K562 (cell line): ENCODE measurements around the gene OSBPL3. TPM values are rescaled to one million over a fixed set of nuclear protein-coding genes. Genes with fewer than 3 reads are reported as not detected.

ENCODE experiments used
- ATF6 ChIP-seq: sonication (generic); formaldehyde crosslinking; IDR thresholded peaks from 2 replicates; pipeline ENCODE4 v1.4.0; 2020; ENCODE audit warnings: mild to moderate bottlenecking, missing genetic modification reagents
- BHLHE40 ChIP-seq: IDR thresholded peaks from 2 replicates; pipeline ENCODE4 v1.6.1; 2011; ENCODE audit warnings: low read length, improper control_type of control experiment
- CBFA2T2 ChIP-seq: fragments of 450-650 bp; conservative IDR thresholded peaks from 2 replicates; pipeline ENCODE4 v1.6.1; 2017; ENCODE audit warnings: mild to moderate bottlenecking
- CBX1 ChIP-seq: sonication (generic); IDR thresholded peaks from 2 replicates; pipeline ENCODE4 v1.6.1; 2016; ENCODE audit warnings: antibody characterized with exemption, low read depth, mild to moderate bottlenecking
- COPS2 ChIP-seq: fragments of 450-650 bp; conservative IDR thresholded peaks from 2 replicates; pipeline ENCODE4 v1.6.1; 2016; ENCODE audit warnings: mild to moderate bottlenecking, moderate library complexity
- DACH1 ChIP-seq: fragments of 450-650 bp; IDR thresholded peaks from 2 replicates; pipeline ENCODE4 v1.6.1; 2018; ENCODE audit not compliant: partially characterized antibody
- EWSR1 ChIP-seq: fragments of 450-650 bp; IDR thresholded peaks from 2 replicates; pipeline ENCODE4 v1.6.1; 2018; ENCODE audit warnings: borderline replicate concordance, mild to moderate bottlenecking, low read depth, moderate library complexity; ENCODE audit not compliant: partially characterized antibody
- FOXA1 ChIP-seq: fragments of 450-650 bp; IDR thresholded peaks from 2 replicates; pipeline ENCODE4 v1.6.1; 2016; ENCODE audit warnings: mild to moderate bottlenecking, borderline replicate concordance
- FOXJ3 ChIP-seq: sonication (generic); formaldehyde crosslinking; IDR thresholded peaks from 2 replicates; pipeline ENCODE4 v1.4.0; 2020; ENCODE audit warnings: mild to moderate bottlenecking, missing genetic modification reagents
- JUND ChIP-seq, 2 experiments: IDR thresholded peaks; 2 replicates in 1 of 2; 3 replicates in 1 of 2; pipeline ENCODE4 v1.6.1; 2011; ENCODE audit warnings: borderline replicate concordance in 2 of 2, low read depth in 2 of 2, low read length in 2 of 2, improper control_type of control experiment in 1 of 2, missing biosample characterization in 1 of 2, missing genetic modification characterization in 1 of 2, missing genetic modification reagents in 1 of 2
- KAT2B ChIP-seq: IDR thresholded peaks from one replicate; pipeline ENCODE4 v1.6.1; 2012; ENCODE audit warnings: low read depth, mild to moderate bottlenecking, control low read depth, inconsistent platforms, low read length, moderate library complexity
- KAT8 ChIP-seq: fragments of 450-650 bp; IDR thresholded peaks from 2 replicates; pipeline ENCODE4 v1.6.1; 2016; ENCODE audit warnings: low read depth, mild to moderate bottlenecking
- KDM1A ChIP-seq, 2 experiments: fragments of 450-650 bp; IDR thresholded peaks; 2 replicates each; pipeline ENCODE4 v1.6.1; 2016; ENCODE audit warnings: mild to moderate bottlenecking in 2 of 2
- MEF2D ChIP-seq: conservative IDR thresholded peaks from 2 replicates; pipeline ENCODE4 v1.6.1; 2016; ENCODE audit warnings: low read depth, missing genetic modification characterization, missing compliant biosample characterization
- MTA3 ChIP-seq: fragments of 450-650 bp; formaldehyde crosslinking; IDR thresholded peaks from 2 replicates; pipeline ENCODE4 v1.6.1; 2017; ENCODE audit warnings: mild to moderate bottlenecking, borderline replicate concordance
- NR4A1 ChIP-seq, 2 experiments: fragments of 250-450 bp in 1 of 2; fragments of 450-650 bp in 1 of 2; sonication (Bioruptor Pico) in 1 of 2; IDR thresholded peaks; 2 replicates each; pipeline versions ENCODE4 v1.4.0 to v1.6.1; 2016 to 2020; ENCODE audit warnings: mild to moderate bottlenecking in 2 of 2, missing compliant biosample characterization in 1 of 2, missing genetic modification characterization in 1 of 2, moderate library complexity in 1 of 2
- PHTF2 ChIP-seq: fragments of 250-450 bp; sonication (Bioruptor Pico); IDR thresholded peaks from 2 replicates; pipeline ENCODE4 v1.5.0; 2021; ENCODE audit warnings: mild to moderate bottlenecking
- RBM15 ChIP-seq: fragments of 200-400 bp; formaldehyde crosslinking; IDR thresholded peaks from 2 replicates; pipeline ENCODE4 v1.6.1; 2018; ENCODE audit warnings: mild to moderate bottlenecking, low read length, moderate library complexity; ENCODE audit not compliant: insufficient read depth
- RBM25 ChIP-seq: fragments of 200-400 bp; formaldehyde crosslinking; IDR thresholded peaks from 2 replicates; pipeline ENCODE4 v1.6.1; 2018; ENCODE audit warnings: low read length, low read depth, moderate library complexity; ENCODE audit not compliant: severe bottlenecking
- SRSF3 ChIP-seq: fragments of 200-400 bp; formaldehyde crosslinking; IDR thresholded peaks from 2 replicates; pipeline ENCODE4 v1.6.1; 2016; ENCODE audit warnings: mild to moderate bottlenecking, low read length, moderate library complexity; ENCODE audit not compliant: insufficient read depth
- TCF7 ChIP-seq: sonication (generic); IDR thresholded peaks from 2 replicates; pipeline ENCODE4 v1.6.1; 2016; ENCODE audit warnings: antibody characterized with exemption, borderline replicate concordance
- TCFL5 ChIP-seq: fragments of 250-450 bp; sonication (Bioruptor Pico); conservative IDR thresholded peaks from 2 replicates; pipeline ENCODE4 v1.6.1; 2021; ENCODE audit warnings: mild to moderate bottlenecking, moderate library complexity, matching md5 sums
- TOE1 ChIP-seq, 2 experiments: fragments of 450-650 bp in 1 of 2; sonication (generic) in 1 of 2; formaldehyde crosslinking in 1 of 2; IDR thresholded peaks; 2 replicates each; pipeline versions ENCODE4 v1.7.1 to v1.8.0; 2016 to 2022; ENCODE audit warnings: borderline replicate concordance in 2 of 2, mild to moderate bottlenecking in 2 of 2, antibody characterized with exemption in 1 of 2, inconsistent platforms in 1 of 2, low read depth in 1 of 2, missing genetic modification reagents in 1 of 2, moderate library complexity in 1 of 2
- ZNF280B ChIP-seq: fragments of 250-450 bp; sonication (Bioruptor Pico); IDR thresholded peaks from 2 replicates; pipeline ENCODE4 v1.5.1; 2021; ENCODE audit warnings: mild to moderate bottlenecking
- ZNF699 ChIP-seq: fragments of 250-450 bp; sonication (Bioruptor Pico); IDR thresholded peaks from 2 replicates; pipeline ENCODE4 v1.8.0; 2021; ENCODE audit warnings: mild to moderate bottlenecking, moderate library complexity; ENCODE audit not compliant: insufficient replicate concordance
- polyA plus RNA-seq, 8 experiments: library from polyadenylated mRNA; depleted of rRNA in 4 of 8; stranded (reverse) in 5 of 8; unstranded in 3 of 8; fragments of >200 nt; fragmentation: Nextera tagmentation in 2 of 8; fragmentation: Illumina TruSeq in 1 of 8; extraction: Ambion mirVana in 2 of 8; extraction: Trizol in 1 of 8; gene quantifications; 2 replicates each; pipeline versions ENCODE4 v1.2.1 to v1.2.3, GENCODE V29; 2011 to 2014; ENCODE audit warnings: inconsistent platforms in 1 of 8, missing spikeins in 1 of 8
- total RNA-seq, 7 experiments: library from RNA; depleted of rRNA in 6 of 7; stranded (reverse); fragments of >200 nt in 6 of 7; fragmentation: Illumina TruSeq in 2 of 7; extraction: Trizol in 2 of 7; gene quantifications; 2 replicates each; pipeline versions ENCODE4 v1.2.1 to v1.2.3, GENCODE V29; 2011 to 2021; ENCODE audit warnings: low replicate concordance in 1 of 7

Gene OSBPL3
- total and polyA plus RNA-seq, 9 of the 15 experiments (the other 6 are each of a cell fraction or from before 2014, with no cell fraction given), result 4.8 to 37.2 (median 26.5) TPM

- TF ChIP-seq ZNF699 (CRISPR knock-in tag), result no peak
- TF ChIP-seq NR4A1 (CRISPR knock-in tag; IDR thresholded peaks at IDR 0.05), result no peak
- no peak for TF ChIP-seq NR4A1 (tag; IDR thresholded peaks at IDR 0.05)
- TF ChIP-seq RBM15, result no peak
- no peak for TF ChIP-seq MEF2D (tag)
- TF ChIP-seq MTA3, result no peak
- TF ChIP-seq PHTF2 (CRISPR knock-in tag), result no peak
- TF ChIP-seq JUND (IDR thresholded peaks at IDR 0.05; ENCODE audit: borderline replicate concordance, low read depth, low read length), result peak; percentile 16; the same call in 1 of the 2 replicates
- no peak for TF ChIP-seq JUND (tag; IDR thresholded peaks at IDR 0.05; ENCODE audit: borderline replicate concordance, low read depth, low read length)
- no peak for TF ChIP-seq ATF6 (CRISPR knock-in tag)
- no peak for TF ChIP-seq COPS2
- TF ChIP-seq KAT8, result no peak
- TF ChIP-seq RBM25, result no peak
- peak in 1 of 2 experiments; percentile 36; a peak in 2 of 4 replicates for TF ChIP-seq KDM1A (IDR thresholded peaks at IDR 0.05)
- TF ChIP-seq TCF7, result peak; percentile 86
- TF ChIP-seq CBX1, result no peak
- TF ChIP-seq KAT2B, result no peak
- TF ChIP-seq CBFA2T2, result peak; percentile 29; the same call in 1 of the 2 replicates
- peak; percentile 79 for TF ChIP-seq BHLHE40
- no peak for TF ChIP-seq TCFL5 (CRISPR knock-in tag)
- TF ChIP-seq TOE1 (IDR thresholded peaks at IDR 0.05; ENCODE audit: borderline replicate concordance), result peak; percentile 50; the same call in 1 of the 2 replicates
- TF ChIP-seq TOE1 (CRISPR knock-in tag; IDR thresholded peaks at IDR 0.05; ENCODE audit: borderline replicate concordance, low read depth), result no peak
- TF ChIP-seq EWSR1, result no peak
- TF ChIP-seq FOXA1, result no peak
- no peak for TF ChIP-seq FOXJ3 (CRISPR knock-in tag)
- TF ChIP-seq DACH1, result peak; percentile 11
- no peak for TF ChIP-seq ZNF280B (CRISPR knock-in tag)
- no peak for TF ChIP-seq SRSF3
Measured at GRCh38 chr7:24971333-24972165, 8.4 kb downstream of the OSBPL3 start (continued).
